Iris pigment epithelial cell (primary cell): ENCODE measurements around the gene BCL2L1.
"Not testable (repeated sequence)": the region's sequence is repeated elsewhere in the genome, so short reads cannot be mapped to it uniquely, and the experiment has no call there.

Source experiments
- DNase-seq: peaks from one replicate; pipeline ENCODE4 v3.0.0-alpha.2; 2011; ENCODE audit warnings: low read depth

Gene BCL2L1

DNA sequence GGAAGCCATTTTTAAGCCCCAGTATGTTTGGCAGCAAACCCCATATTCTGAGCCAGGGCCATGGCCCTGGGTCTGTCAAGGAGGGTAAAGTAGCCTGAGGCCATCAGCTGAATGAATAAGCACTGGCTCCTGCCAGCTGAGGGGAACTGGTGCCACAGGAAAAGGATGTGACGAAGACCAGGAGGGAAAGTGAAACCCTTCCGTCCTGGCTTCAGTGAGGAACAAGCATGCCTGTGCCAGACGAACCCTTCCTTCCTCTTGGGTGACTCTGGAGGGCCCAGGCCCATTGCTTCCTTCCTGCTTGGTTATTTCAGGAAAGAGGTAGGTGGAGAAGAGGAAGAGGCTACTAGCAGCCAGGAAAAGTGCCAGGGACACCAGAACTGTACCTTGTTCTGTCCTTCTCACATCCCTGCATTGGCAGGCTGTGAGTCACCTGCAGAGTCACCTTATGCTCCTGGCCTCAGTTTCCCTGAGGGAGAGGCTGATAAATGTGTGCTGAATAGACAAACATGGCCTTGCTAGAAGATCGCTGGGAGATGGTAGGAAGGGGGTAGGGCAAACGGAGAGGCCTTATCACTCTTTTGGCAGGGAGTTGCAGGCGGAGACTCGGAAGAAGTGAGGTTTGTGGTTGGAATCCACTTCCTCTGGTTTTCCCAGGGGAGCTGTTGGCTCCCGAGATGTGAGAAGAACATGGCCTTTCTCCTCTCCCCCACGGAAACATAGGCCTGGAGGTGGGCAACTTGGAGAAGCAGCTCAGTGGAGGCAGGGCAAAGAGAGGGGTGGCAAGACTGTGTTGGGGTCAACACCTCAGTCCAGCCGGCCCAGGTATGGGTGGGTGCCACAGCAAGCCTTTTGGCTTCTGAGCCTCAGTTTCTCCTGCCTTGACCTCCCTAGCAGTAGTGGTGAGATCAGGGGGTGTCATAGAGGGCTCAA is 47.5 kb downstream of the BCL2L1 start:
- DNase-seq, result peak; percentile 81

DNA sequence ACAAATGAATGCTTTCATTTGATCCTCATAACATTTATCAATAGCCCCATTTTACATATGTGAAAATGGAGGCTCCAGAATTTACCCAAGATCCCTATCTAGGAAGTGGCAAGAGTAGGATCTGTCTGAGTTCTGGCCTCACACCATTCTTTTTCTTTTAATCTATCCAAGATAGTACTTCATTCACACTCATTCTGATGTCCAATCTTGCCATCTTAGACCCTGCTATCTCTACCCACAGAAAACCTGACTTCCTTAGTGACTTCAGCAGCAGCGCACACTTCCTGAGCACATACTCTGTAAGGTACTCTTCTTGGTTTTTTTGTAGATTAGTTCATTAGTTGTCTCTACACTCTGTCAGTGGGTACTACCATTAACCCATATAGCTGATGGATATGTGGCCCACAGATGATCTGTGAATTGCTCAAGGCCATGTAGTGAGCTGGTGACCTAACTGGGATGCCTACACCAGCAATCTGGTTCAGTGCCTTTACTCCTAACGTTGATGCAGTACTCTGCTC is 48.7 kb downstream of the BCL2L1 start:
- DNase-seq, result no peak

DNA sequence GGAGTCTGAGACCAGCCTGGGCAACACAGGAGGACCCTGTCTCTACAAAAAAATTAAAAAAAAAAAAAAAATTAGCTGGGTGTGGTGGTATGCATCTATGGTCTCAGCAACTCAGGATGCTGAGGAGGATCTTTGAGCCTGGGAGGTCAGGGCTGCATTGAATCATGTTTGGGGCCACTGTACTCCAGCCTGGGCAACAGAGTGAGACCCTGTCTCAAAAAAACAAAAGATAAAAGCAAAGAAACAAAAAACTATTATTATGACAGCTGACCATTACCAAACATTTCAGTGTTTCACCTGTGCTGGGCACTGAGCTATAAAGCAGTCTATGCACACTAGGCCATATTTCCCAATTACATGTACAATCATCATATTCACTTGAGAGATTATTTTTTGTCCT is 49.2 kb downstream of the BCL2L1 start:
- no peak for DNase-seq

DNA sequence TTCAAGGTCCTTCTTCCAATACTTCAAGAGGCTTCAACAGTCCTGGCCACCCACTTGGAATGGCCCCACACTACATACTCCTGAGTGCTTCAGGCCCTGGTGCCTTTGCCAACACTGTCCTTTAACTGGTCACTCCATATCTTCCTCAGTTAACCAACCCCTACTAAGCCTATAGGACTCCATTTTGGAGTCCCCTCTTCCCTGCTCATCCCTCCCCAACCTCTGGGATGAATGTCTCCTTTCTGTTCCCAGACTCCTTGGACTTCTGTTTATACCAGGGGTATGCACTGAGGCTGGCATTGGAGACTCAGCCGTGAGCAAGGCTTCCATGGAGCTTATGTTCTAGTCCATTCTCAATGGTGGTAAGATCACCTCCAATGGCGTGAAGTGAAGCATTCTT is 51.3 kb downstream of the BCL2L1 start:
- DNase-seq, result no peak

DNA sequence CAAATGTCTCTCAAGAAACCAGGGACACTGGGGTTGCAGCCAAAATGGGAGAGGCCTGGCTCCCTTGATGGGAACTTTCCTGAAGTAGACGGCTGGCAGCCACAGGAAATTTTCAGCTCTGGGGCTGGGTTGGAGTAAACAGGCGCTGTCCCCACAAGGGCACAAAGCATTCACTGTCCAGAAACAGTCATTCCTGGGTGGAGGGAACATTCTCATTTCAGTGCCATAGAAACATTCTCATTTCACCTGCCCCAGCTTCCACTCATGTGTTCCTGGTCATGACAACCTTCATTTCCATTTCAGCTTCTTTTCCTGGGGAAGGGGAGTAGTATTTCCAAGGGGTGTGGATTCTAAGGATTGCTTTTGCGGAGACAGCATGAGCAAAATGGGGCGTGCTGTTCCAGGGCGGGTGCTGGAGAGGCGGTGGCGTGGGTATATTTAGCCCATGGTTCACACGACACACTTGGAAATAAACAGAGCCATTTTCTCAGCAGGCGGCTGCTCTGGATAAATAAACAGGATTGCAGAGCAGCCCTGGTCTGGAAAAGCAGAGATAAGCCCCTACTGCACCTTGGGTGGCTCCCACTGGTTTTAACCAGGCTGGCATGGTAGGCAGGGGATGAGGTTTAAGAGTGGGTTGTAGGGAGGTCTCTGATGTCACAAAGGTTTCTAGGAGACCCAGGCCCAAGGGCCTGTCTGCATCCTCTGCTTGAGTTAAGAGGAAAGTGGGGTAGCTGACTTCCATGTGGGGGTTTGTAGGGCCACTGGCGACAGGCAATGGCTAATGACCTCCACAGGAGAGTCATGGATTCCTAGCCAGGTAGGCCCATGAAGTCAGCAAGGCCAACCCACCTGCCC is 52.1 kb downstream of the BCL2L1 start:
- DNase-seq, result no peak

DNA sequence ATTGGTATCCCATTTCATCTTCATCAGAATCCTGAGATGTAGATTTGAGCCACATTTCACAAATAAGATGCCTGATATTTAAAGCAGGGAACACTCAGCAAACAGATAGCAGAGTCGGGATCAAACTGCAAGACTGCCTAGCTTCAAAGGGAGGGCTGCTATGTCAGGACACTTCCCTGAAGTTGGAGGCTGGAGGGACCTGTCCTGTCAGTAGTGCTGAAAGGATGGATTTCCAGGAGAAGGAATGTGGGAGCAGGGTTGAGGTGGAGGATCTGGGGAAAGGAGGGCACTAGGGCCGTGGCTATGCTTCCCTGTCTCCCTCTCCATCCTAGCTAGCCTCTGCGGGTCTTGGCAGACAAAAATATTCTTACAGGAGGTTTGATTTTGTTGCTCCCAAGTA is 52.8 kb downstream of the BCL2L1 start:
- DNase-seq, result no peak

DNA sequence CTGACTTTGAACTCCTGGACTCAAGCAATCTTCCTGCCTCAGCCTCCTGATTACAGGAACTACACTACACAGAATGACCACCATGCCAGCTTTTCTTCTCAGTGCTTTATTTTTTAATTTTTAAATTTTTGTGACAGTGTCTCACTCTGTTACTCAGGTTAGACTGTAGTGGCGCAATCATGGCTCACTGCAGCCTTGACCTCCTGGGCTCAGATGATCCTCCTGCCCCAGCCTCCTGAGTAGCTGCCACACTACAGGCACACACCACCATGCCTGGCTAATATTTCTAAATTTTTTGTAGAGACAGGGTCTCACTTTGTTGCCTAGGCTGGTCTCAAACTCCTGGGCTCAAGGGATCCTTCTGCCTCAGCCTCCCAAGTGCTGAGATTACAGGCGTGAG is 53.7 kb downstream of the BCL2L1 start:
- not testable (repeated sequence) for DNase-seq

DNA sequence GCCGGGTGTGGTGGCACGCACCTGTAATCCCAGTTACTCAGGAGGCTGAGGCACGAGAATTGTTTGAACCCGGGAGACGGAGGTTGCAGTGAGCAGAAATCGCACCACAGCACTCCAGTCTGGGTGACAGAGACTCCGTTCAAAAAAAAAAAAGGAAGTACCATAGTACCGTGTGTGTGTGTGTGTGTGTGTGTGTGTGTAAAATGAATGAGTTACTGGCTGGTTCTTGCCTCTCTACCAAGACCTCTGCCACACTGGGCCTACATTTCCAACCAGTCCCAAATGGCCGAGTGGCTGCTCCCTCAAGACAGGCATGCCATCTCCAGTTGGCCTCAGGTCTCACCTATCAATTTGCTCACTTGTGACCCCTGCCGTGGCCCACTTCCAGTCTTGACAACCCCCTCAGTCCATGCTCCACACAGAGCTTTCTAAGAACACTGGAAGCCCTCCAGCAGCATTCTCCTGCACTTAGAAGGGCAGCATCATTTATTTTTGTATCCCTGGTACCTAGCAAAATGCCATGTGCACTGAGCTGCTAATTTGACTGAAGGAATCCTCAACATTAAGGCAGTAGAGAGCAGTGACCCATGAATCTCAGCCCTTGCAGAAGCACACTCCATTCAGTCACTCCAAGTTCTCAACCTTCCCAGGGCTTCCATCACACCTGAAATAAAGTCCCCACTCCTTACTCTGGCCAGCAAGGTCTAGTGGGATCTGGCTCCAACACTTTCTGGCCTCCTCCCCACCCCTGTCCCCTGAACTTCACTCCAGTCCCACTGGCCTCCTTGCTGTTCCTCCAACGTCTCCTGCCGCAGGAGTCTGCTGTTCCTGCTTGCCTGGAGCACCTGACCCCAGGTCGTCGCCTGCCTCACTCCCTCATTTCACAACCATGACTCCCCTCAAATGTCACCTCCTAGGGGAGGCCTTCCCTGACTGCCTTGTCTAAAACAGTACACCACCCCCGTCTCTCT is 55.1 kb downstream of the BCL2L1 start:
- no peak for DNase-seq

DNA sequence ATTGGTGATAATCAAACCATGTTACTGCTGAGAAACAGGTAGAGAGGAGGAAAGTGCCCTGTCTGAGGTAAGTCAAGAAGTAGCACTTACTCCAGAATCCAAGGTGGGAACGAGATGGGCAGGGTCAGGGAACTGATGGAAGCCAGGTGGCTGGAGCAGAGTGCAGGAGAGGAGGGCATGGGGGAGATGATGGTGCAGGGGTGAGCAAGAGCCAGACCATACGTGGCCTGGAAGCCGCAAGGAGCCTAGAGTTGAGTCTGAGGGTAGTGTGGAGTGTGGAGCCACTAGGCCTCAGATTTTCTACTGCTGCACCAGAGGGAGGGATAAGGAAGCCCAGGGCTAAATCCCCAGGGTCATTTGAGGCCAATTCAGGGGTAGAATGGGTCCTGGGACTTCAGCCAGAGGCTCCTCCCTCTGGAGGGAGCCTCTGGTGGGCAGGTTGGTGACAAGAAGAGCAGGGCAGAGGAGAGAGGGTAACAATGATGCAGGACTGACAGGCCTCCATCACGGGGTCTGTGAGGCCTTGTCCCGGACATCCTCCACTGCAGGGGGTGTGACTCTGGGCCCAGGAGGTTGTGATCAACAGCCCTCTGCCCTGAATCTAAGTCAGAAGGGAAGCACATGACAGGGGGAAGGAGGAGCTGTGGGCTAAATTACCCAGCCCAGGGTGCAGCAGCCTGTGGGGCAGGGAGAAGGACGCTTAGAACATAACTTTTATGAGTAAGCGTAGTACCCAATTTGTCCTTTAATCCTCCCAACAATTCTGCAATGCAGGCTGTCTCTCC is 56.2 kb downstream of the BCL2L1 start:
- DNase-seq, result no peak

DNA sequence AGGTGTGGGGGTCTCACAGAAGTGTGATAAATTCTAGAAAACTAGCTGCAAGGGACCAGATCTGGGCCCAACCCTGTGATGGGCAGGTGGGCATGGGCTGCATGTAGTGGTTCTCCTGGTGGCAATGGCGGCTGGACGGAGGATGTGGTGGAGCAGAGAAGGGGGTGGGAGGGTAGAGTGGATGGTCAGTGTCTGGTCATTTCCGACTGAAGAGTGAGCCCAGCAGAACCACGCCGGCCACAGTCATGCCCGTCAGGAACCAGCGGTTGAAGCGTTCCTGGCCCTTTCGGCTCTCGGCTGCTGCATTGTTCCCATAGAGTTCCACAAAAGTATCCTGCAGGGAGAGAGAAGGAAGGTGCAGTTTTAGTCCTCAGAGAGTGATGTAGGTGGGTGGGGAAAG is 56.9 kb downstream of the BCL2L1 start:
- no peak for DNase-seq

DNA sequence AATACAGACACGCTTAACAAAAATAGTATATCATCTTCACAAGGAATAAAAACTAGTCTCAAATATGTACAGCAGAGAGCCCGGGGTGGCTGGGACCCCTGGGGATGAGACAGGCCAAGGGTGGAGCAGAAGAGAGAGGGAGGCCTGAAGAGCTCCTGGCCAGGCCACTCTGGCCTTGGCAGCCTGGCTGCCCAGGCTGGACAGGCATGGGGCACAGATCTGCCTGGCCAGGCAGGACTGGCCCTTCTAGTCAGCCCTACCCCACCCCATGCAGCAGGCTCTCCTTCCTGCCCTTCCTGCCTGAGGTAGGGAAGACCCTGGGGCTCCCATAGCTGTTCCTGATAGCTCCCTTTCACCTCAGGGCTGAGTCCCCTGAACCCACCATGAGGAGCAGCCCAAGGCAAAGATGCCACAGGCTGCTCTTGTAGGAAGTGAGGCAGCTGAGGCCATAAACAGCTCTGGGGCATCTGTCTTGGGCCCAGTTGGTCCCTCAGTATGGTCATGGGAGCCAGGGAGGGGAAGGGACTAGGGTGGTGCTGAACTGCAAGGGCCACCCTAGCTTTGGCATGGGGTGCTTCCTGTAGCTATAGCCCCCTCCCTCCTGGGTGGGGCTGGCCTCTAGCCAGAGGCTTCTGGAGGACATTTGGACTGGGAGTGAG is 57.8 kb downstream of the BCL2L1 start:
- no peak for DNase-seq

DNA sequence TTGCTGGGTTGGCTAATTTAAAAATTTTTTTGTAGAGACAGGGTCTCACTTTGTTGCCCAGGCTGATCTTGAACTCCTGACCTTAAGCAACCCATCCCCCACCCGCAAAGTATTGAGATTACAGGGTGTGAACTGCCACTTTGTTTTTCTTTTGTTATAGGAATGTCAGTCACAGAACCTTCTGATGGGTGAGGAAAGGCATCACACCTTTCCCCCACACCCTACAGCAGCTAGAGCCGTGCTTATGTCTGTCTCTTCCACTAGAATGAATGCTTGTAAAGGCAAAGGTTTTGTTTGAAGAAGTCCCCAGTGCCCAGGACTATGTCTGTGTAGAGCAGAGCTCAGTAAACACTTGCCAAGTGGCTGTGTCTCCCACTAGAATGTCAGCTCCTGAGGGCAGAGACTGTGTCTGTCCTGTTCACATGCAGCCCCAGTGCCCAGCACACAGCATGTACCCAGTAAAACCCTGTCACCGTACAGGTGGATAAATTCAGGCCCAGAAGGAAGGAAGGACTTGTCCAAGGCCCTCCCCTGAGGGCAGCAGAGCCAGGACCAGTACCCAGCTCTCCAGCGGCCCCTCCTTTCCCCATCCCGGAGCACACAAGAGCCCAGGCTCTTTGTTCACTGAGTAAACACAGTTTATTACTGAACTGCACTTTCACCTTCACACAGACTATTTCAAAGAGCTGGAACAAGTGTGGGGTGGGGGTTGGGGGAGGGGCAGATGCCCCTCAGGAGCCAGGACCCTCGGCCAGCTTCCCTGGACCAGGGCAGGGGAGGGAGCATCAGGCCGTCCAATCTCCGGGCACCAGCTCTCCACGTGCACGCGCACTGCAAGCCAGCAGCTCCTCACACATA is 58.6 kb downstream of the BCL2L1 start:
- DNase-seq, result no peak

DNA sequence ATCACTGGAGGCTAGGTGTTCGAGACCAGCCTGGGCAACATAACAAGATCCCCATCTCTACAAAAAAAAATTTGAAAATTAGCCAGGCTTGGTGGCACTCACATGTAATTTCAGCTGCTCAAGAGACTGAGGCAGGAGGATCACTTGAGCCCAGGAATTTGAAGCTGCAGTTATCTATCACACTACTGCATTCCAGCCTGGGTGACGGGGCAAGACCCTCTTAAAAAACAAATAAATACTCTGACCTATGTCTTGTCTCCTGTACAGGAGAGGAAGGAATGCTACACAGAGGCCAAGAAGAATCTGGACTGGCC is 59.2 kb downstream of the BCL2L1 start:
- DNase-seq, result no peak

DNA sequence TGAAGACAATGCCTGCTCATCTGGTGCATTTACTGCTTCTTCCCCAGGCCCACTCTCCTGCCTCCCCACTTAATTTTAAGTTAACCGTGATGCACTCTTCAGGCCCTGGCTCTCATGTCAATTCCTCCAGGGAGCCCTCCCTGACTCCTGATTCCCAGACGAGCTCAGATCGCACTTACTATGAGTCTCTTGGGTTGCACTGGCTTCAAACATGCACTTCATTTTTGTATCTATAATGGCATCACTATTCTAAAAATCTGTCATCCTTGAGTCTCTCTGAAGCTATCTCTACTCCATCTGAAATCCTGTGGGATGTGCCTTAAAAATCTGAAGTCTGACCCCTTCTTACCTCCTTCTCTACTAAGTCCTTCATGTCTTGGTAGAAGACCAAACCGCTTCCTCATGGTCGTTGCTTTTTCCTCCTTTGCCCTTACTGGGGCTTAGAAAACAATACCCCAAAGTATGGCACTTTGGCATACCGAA is 60.3 kb downstream of the BCL2L1 start:
- DNase-seq, result no peak

DNA sequence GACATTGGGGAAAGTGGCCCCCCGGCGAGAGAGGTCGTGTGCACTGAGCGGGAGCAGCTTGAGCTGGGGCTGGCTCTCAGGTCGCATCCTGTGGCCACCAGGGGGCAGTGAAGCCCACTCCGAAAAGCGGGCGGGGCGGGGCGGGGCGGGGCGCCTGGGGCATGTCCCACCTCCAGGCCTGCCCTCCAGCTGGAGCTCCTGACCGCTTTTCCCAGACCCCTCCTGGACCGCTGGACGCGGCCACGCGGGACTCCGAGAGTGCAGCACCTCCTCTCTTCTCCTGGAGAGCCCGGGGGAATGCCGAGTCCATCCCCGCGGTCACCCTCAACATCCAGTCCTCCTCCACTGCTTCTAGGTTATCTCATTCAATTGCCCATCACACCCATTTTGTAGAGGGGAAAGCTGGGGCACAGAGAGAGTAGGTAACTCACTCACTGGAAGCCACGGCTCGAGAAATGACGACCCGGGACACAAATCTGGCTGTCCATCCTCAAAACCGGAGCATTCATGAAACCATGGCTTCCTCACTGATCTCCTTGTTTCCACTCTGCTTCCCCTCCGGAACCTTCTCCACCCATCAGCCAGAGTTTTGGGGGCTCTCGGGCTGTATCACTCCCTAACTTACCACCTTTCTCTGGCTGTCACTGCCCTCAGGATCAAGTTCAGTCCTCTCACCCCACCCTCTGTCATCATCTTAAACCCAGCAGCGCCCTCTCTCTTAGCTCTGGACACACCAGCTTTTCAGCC is 60.9 kb downstream of the BCL2L1 start:
- peak; percentile 67 for DNase-seq

DNA sequence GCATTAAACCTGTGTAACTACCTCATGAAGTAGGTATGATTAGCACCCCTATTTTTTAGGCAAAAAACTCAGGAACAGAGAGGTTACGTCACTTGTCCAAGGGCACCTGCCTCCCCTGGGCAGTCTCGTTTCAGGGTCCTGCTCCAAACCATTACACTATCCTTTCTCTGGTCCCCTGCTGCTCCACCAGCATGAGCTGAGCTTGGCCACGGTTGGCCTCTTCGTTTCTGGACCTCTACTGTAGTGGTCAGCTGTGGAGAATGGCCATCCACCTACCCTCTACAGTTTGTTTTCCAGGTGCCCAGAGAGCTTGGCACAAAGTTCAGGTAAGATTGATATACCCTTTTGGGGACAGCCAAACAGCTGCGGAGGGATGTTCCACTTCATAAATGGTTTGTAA is 68.1 kb downstream of the BCL2L1 start:
- DNase-seq, result no peak

DNA sequence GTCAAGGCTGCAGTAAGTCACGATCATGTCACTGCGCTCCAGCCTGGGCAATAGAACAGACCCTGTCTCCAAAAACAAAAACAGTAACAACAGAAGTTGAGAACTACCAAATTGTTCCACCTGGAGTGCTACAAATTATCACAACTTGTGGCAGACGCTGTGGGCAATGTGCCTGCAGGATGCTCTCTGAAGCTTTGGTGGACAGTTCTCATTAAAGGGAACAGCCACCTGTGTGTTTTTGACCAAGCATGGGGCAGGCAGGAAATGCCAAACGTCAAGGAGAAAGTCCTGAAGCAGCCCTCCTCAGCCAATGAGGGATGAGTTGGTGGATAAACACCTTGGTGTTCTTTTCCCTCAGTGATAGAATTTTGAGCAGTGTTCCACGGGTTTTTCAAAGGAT is 69.1 kb downstream of the BCL2L1 start:
- no peak for DNase-seq

DNA sequence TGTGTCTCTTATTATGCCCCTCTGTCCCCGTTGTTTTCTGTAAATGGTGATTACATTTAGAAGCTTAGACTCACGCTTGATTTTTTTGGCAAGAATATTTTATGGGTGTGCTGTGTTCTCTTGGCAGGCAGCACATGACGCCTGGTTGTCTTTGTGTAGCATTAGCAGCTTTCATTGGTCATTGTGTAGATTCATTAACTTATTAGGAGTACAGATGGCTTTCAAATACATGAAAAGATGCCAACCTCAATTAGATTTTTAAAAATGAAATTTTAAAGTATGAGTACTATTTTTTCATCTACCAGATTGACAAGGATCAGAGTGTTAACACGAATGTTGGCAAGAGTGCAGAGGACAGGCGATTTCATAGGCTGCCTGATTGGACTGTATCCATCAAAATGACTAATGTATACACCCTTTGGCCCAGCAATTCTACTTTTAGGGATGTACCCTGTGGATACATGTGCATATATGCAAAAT is 69.7 kb downstream of the BCL2L1 start:
- peak; percentile 52 for DNase-seq
